ENCODE measurements around the gene GNB1L. TPM values are rescaled to one million over a fixed set of nuclear protein-coding genes. Genes with fewer than 3 reads are reported as not detected.

GNB1L gene
- polyA plus RNA-seq, 1 experiment, result 3.6 TPM

DNA sequence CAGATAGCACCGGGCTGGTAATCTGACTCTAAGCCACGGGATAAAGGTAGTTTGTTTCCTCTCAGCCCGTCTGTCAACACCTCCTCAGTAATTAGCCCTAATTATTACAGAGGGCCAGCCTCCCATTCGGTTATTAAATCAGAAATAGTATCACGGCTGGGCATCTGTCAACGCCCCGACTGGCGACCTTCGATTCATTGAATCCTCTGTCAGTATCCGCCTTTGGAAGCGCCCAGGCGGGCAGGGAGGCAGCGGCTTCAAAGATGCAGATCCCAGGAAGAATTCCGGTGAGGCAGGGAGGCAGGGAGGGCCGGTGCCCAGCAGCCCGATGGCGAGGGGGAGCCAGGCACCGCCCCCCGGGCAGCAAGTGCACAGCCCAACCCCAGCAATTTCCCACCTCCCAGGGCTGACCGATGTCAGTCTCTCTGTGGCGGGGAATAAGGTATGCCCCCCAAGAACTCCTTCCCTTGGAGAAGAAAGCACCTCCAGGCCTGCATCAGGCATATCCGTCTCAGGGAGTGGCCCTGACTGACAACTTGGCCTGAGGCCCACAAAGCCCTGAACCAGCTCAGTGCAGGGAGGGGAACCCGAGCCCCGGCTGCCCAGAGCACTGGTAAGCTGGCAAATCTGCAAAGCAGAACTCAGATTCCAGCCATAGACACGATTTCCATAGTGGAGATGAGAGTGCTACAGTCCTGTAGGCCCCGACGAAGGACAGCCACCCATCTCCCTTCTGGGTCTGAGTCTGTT lies 11.4 kb downstream of the GNB1L start:
- TF ChIP-seq, protein P1, sequence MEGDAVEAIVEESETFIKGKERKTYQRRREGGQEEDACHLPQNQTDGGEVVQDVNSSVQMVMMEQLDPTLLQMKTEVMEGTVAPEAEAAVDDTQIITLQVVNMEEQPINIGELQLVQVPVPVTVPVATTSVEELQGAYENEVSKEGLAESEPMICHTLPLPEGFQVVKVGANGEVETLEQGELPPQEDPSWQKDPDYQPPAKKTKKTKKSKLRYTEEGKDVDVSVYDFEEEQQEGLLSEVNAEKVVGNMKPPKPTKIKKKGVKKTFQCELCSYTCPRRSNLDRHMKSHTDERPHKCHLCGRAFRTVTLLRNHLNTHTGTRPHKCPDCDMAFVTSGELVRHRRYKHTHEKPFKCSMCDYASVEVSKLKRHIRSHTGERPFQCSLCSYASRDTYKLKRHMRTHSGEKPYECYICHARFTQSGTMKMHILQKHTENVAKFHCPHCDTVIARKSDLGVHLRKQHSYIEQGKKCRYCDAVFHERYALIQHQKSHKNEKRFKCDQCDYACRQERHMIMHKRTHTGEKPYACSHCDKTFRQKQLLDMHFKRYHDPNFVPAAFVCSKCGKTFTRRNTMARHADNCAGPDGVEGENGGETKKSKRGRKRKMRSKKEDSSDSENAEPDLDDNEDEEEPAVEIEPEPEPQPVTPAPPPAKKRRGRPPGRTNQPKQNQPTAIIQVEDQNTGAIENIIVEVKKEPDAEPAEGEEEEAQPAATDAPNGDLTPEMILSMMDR (IDR thresholded peaks at IDR 0.05; ENCODE audit: insufficient read depth, low read depth, low read length), result no peak
- CTCF ChIA-PET, result interaction anchor here (0.8 to 3.7 kb wide), 5 partner anchors 11 to 112 kb away, joined by 3 to 13 read pairs (median 4); no protein-coding TSS in a partner anchor
- H3K36me3 ChIP-seq (ENCODE audit: control insufficient read depth, insufficient read depth, low read length), result peaks cover 4% of the 10 kb centered on the region

DNA sequence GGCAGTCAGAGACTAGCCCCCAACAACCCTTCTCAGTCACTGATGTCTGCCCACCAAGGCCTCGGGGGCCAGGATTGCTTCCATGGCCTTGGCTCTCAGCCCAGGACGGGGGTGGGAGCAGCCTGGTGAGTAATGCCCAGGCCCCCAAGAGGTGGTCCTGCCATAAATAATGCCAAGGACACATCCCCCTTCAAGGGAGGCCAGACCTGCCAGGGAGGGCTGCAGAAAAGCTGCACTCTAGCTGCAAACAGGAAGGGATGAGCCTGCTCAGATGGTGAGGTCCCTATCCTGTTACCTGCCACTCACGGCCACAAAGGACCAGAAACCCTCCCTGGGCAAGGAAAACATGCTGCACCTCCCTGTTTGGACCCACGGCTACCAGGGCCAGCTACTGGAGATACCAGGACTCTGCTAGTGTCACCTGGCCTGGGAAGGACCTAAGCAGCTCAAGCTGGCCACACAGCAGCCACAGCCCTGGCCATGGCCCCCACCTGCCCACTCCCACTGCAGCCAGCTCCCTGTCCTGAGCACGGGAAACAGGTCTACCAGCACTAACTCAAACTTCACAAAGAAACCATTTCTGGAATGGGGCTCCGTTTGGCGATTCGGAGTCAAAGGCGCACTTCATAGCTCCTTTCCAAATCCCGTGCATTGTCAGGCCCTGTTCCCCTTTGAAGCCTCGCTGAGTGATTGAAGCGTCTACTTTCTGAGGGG lies 12.1 kb downstream of the GNB1L start:
- DNase-seq (ENCODE audit: low read depth), result no peak
- CTCF ChIA-PET, result interaction anchor here (0.8 to 3.7 kb wide), 4 partner anchors 10 to 112 kb away, joined by 3 to 13 read pairs (median 4); no protein-coding TSS in a partner anchor
- POLR2A ChIA-PET, result no interaction called here
- peaks cover 2% of the 10 kb centered on the region; the same call in 1 of the 2 replicates for H3K36me3 ChIP-seq (ENCODE audit: control insufficient read depth, insufficient read depth, low read length)
- no peak overlapping the region for H3K4me3 ChIP-seq (ENCODE audit: low read depth, low read length)
- no peaks in the 10 kb centered on the region for H3K27me3 ChIP-seq (ENCODE audit: control insufficient read depth, insufficient read depth, low read length)
- TF ChIP-seq, protein P1 (IDR thresholded peaks at IDR 0.05; ENCODE audit: insufficient read depth, low read depth, low read length), result no peak

More for the DNA sequence above, 11.4 kb downstream of the GNB1L start:
- DNase-seq (ENCODE audit: low read depth), result no peak
- H3K4me3 ChIP-seq (ENCODE audit: low read depth, low read length), result no peak overlapping the region
- POLR2A ChIA-PET, result no interaction called here
- H3K27me3 ChIP-seq (ENCODE audit: control insufficient read depth, insufficient read depth, low read length), result no peaks in the 10 kb centered on the region

DNA sequence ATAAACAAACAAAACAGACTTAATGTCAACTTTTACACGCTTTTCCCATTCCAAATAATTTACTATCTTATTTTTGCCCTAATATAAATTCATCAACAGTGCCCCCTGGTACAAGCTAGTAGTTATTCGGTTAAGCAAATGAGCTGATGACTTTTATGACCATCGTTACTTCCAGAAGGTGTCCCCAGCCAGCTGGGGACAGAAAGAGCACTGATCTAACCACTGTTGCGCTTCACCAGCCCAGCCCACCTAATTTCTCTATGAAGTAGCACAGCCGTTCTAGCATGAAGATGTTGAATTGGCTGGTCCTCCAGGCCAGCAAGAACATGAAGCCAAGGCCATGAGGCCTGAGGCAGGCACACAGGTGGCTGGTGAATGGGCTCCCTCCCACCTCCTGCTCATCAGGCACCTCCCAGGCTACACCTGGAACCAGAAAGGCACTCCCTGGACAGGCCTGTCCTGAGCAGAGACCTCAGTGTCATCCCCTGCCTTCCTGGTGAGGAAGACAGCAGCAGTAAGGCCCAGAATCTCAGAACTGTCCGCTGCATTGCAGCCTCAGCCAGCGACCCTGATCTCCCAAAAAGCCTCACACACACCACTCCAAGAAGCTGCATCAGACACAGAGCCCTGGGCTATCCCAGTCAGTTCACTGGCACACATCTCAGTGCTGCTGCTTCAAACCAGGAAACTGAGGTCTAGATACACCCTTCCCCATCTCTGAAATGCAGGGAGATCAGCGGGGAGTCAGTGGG lies 12.9 kb downstream of the GNB1L start:
- Histone ChIP-seq H3K4me3 (ENCODE audit: low read depth, low read length) (no peak overlapping the region), H3K27me3 (ENCODE audit: control insufficient read depth, insufficient read depth, low read length) (no peaks in the 10 kb centered on the region), H3K36me3 (ENCODE audit: control insufficient read depth, insufficient read depth, low read length) (no peaks in the 10 kb centered on the region)
- no peak for DNase-seq (ENCODE audit: low read depth)
- ChIA-PET POLR2A (no interaction called here), CTCF (interaction anchor here (0.7 to 3.7 kb wide), 3 partner anchors 41 to 111 kb away, joined by 3 to 13 read pairs (median 3); no protein-coding TSS in a partner anchor)
- TF ChIP-seq, protein P1 (IDR thresholded peaks at IDR 0.05; ENCODE audit: insufficient read depth, low read depth, low read length), result no peak

DNA sequence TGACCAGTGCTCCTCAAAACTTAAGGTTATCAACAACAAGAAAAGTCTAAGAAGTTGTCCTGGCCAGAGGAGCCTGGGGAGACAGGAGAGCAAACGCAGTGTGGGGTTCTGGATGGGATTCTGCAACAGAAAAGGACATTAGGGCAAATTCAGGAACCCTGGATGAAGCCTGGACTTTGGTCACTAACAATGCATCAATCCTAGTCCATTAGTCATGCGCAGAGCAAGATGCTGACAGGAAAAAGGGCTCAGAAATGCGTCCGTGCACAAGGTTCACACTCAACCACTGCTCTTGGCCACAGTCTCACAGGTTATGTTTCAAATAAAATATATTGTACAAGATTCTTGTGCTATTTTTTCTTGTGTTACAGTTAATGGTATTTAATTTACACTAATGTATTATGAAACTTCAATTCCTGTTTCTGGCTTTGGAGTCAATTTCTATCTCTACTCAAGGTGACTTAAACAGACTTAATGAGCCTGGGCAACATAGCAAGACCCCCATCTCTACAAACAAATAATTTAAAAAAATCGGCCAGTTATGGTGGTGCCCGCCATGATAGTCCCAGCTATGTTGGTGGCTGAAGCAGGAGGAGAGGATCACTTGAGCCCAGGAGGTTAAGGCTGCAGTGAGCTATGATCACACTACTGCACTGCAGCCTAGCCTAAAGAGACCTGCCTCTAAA lies 13.6 kb downstream of the GNB1L start:
- Histone ChIP-seq H3K36me3 (ENCODE audit: control insufficient read depth, insufficient read depth, low read length) (no peaks in the 10 kb centered on the region), H3K27me3 (ENCODE audit: control insufficient read depth, insufficient read depth, low read length) (no peaks in the 10 kb centered on the region), H3K4me3 (ENCODE audit: low read depth, low read length) (no peak overlapping the region)
- DNase-seq (ENCODE audit: low read depth), result no peak
- TF ChIP-seq, protein P1 (IDR thresholded peaks at IDR 0.05; ENCODE audit: insufficient read depth, low read depth, low read length), result no peak
- CTCF ChIA-PET, result interaction anchor here (0.7 to 3.7 kb wide), 2 partner anchors 40 to 110 kb away, joined by 3 to 13 read pairs; no protein-coding TSS in a partner anchor
- POLR2A ChIA-PET, result no interaction called here

Measured in BJ (cell line).